Hepatocyte (in vitro differentiated cells): ENCODE measurements around the gene DUOXA1.

Experiments
- EZH2 ChIP-seq: fragments of 200-600 bp; sonication (generic); IDR thresholded peaks from 2 replicates; pipeline ENCODE4 v1.6.1; 2016; ENCODE audit warnings: antibody characterized with exemption, mild to moderate bottlenecking, borderline replicate concordance
- EZH2phosphoT487 ChIP-seq: fragments of 200-600 bp; sonication (generic); IDR thresholded peaks from one replicate; pipeline ENCODE4 v1.6.1; 2018; ENCODE audit warnings: antibody characterized with exemption, mild to moderate bottlenecking, low read depth, moderate library complexity; ENCODE audit not compliant: unreplicated experiment, severe bottlenecking
- TF ChIP-seq, protein P1 (sequence below): fragments of 200-600 bp; sonication (generic); IDR thresholded peaks from 2 replicates; pipeline ENCODE4 v1.5.1; 2016; ENCODE audit warnings: antibody characterized with exemption, mild to moderate bottlenecking; ENCODE audit not compliant: poor library complexity

- TF ChIP-seq, protein P1, sequence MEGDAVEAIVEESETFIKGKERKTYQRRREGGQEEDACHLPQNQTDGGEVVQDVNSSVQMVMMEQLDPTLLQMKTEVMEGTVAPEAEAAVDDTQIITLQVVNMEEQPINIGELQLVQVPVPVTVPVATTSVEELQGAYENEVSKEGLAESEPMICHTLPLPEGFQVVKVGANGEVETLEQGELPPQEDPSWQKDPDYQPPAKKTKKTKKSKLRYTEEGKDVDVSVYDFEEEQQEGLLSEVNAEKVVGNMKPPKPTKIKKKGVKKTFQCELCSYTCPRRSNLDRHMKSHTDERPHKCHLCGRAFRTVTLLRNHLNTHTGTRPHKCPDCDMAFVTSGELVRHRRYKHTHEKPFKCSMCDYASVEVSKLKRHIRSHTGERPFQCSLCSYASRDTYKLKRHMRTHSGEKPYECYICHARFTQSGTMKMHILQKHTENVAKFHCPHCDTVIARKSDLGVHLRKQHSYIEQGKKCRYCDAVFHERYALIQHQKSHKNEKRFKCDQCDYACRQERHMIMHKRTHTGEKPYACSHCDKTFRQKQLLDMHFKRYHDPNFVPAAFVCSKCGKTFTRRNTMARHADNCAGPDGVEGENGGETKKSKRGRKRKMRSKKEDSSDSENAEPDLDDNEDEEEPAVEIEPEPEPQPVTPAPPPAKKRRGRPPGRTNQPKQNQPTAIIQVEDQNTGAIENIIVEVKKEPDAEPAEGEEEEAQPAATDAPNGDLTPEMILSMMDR, result no peak
- TF ChIP-seq EZH2 (no peak), EZH2phosphoT487 (no peak)
These were observed 10.1 kb upstream of the DUOXA1 start for GRCh38 chr15:45139770-45140169.
